K562 (cell line): ENCODE measurements around the gene HRC. TPM values are rescaled to one million over a fixed set of nuclear protein-coding genes. Genes with fewer than 3 reads are reported as not detected.

Experiments used
- ATAC-seq: fragments of 200-7000 bp; cut with Tn5 transposase; 3 replicates; pipeline ENCODE4 v1.9.1; 2020; ENCODE audit warnings: moderate library complexity
- BruUV-seq: library from RNA; stranded (reverse); fragments of 400-500 nt; replicated peaks from 2 replicates; lab custom pipeline; 2021; lab: Mats Ljungman, UMichigan
- CTCF ChIA-PET: fragments of 300-600 bp; formaldehyde crosslinking; extraction: SDS; loops from one replicate; lab custom pipeline; 2021; ENCODE audit warnings: low intra/inter-chr PET ratio; lab: Yijun Ruan, JAX
- POLR2A ChIA-PET: fragments of 300-600, 350-650 bp; sonication (Branson Sonifier 250); formaldehyde crosslinking; extraction: SDS; loops from one replicate; lab custom pipeline; 2021; ENCODE audit warnings: antibody characterized with exemption, inconsistent platforms; lab: Yijun Ruan, JAX
- DNase-seq, 4 experiments: peaks; one replicate each; pipeline versions ENCODE4 v3.0.0 to v3.0.0-alpha.2; 2011 to 2018; ENCODE audit warnings: low spot score in 3 of 4, mixed read lengths in 3 of 4; ENCODE audit errors: extremely low read depth in 1 of 4
- FAIRE-seq: peaks from 2 replicates; lab custom pipeline; 2011; peaks lifted over from hg19 to GRCh38; lab: Jason Lieb, UNC
- H2AFZ ChIP-seq: 2 replicates; pipeline ENCODE4 v1.6.0; 2011; ENCODE audit warnings: low read depth, low read length, control low read depth, inconsistent platforms
- H3K27ac ChIP-seq: fragments of 200-600 bp; 3 replicates; pipeline ENCODE4 v1.8.0; 2011; ENCODE audit warnings: low read depth, mild to moderate bottlenecking, control low read depth, inconsistent platforms, low read length, moderate library complexity, mixed read lengths; ENCODE audit errors: extremely low read depth
- H3K27me3 ChIP-seq, 2 experiments: fragments of 300-600 bp in 1 of 2; 2 replicates in 1 of 2; 3 replicates in 1 of 2; pipeline versions ENCODE4 v1.6.0 to v1.8.0; 2011; ENCODE audit warnings: inconsistent platforms in 2 of 2, low read length in 2 of 2, mild to moderate bottlenecking in 1 of 2, mixed read lengths in 1 of 2, moderate library complexity in 1 of 2; ENCODE audit not compliant: control insufficient read depth in 2 of 2, insufficient read depth in 2 of 2
- H3K36me3 ChIP-seq: fragments of 300-600 bp; 3 replicates; pipeline ENCODE4 v1.8.0; 2011; ENCODE audit warnings: mild to moderate bottlenecking, low read length, inconsistent platforms; ENCODE audit not compliant: control insufficient read depth, insufficient read depth
- H3K4me1 ChIP-seq, 2 experiments: fragments of 200-600 bp in 1 of 2; replicated peaks in 1 of 2; 2 replicates in 1 of 2; 3 replicates in 1 of 2; pipeline versions ENCODE4 v1.5.1 to v1.8.0; 2011; ENCODE audit warnings: inconsistent platforms in 2 of 2, low read length in 2 of 2, mild to moderate bottlenecking in 1 of 2, mixed read lengths in 1 of 2, moderate library complexity in 1 of 2; ENCODE audit not compliant: control insufficient read depth in 2 of 2, insufficient read depth in 2 of 2
- H3K4me2 ChIP-seq: 2 replicates; pipeline ENCODE4 v1.6.1; 2011; ENCODE audit warnings: low read length, control low read depth, inconsistent platforms, mixed read lengths; ENCODE audit not compliant: insufficient read depth
- H3K4me3 ChIP-seq: fragments of 200-600 bp; sonication (generic), shearing (Covaris generic); 2 replicates; pipeline ENCODE4 v1.5.1; 2016; ENCODE audit warnings: control low read depth, inconsistent platforms
- H3K79me2 ChIP-seq: fragments of 200-600 bp; 3 replicates; pipeline ENCODE4 v1.8.0; 2011; ENCODE audit warnings: low read length, inconsistent platforms; ENCODE audit not compliant: control insufficient read depth, insufficient read depth
- H3K9ac ChIP-seq, 2 experiments: 2 replicates each; pipeline versions ENCODE4 v1.6.0 to v1.6.1; 2011; ENCODE audit warnings: low read depth in 2 of 2, low read length in 2 of 2, control low read depth in 1 of 2, inconsistent platforms in 1 of 2, mild to moderate bottlenecking in 1 of 2, mixed read lengths in 1 of 2; ENCODE audit not compliant: insufficient read depth in 1 of 2
- H3K9me1 ChIP-seq: one replicate; pipeline ENCODE4 v1.6.0; 2011; ENCODE audit warnings: inconsistent platforms, mild to moderate bottlenecking, low read length, moderate library complexity; ENCODE audit not compliant: control insufficient read depth, insufficient read depth
- H3K9me3 ChIP-seq: replicated peaks from 2 replicates; pipeline ENCODE4 v1.5.1; 2011; ENCODE audit warnings: low read depth, low read length, inconsistent platforms; ENCODE audit not compliant: control insufficient read depth, insufficient read depth
- H4K20me1 ChIP-seq: replicated peaks from 2 replicates; pipeline ENCODE4 v1.6.1; 2011; ENCODE audit warnings: low read length, inconsistent platforms, mixed read lengths; ENCODE audit not compliant: control insufficient read depth, insufficient read depth
- HDAC3 ChIP-seq: fragments of 450-650 bp; IDR thresholded peaks from 2 replicates; pipeline ENCODE4 v1.6.1; 2018; ENCODE audit warnings: borderline replicate concordance, mild to moderate bottlenecking, moderate library complexity; ENCODE audit not compliant: partially characterized antibody
- NCOA4 ChIP-seq: fragments of 450-650 bp; IDR thresholded peaks from 2 replicates; pipeline ENCODE4 v1.6.1; 2018; ENCODE audit warnings: mild to moderate bottlenecking; ENCODE audit not compliant: partially characterized antibody
- SMAD1 ChIP-seq: fragments of 150-350 bp; IDR thresholded peaks from 2 replicates; pipeline ENCODE4 v1.6.1; 2014; ENCODE audit warnings: low read length, low read depth; ENCODE audit not compliant: partially characterized antibody
- ZBTB9 ChIP-seq: fragments of 450-650 bp; formaldehyde crosslinking; IDR thresholded peaks from 2 replicates; pipeline ENCODE4 v1.4.0; 2020; ENCODE audit warnings: mild to moderate bottlenecking, moderate library complexity
- ZNF764 ChIP-seq: fragments of 250-450 bp; sonication (Bioruptor Pico); IDR thresholded peaks from 2 replicates; pipeline ENCODE4 v1.4.0; 2020; ENCODE audit warnings: low read depth, mild to moderate bottlenecking, moderate library complexity
- WGBS: fragments of 100-300 bp; shearing (Covaris generic); methylation state at CpG from one replicate; pipeline ENCODE4 v1.1.6; 2016; ENCODE audit warnings: low coverage, mixed read lengths; ENCODE audit not compliant: insufficient coverage; ENCODE audit errors: missing lambda C conversion rate; 5-methylcytosine and 5-hydroxymethylcytosine counted together
- in situ Hi-C: fragments of 300-500 bp; cut with MboI; formaldehyde crosslinking; loops from 4 replicates; pipeline ENCODE4 v1.15.0; 2018; ENCODE audit warnings: inconsistent platforms, mixed read lengths
- intact Hi-C: fragments of 100-400 bp; cut with micrococcal nuclease; formaldehyde crosslinking; loops from 2 replicates; pipeline ENCODE4 v1.14.2; 2022
- polyA plus RNA-seq, 8 experiments: library from polyadenylated mRNA; depleted of rRNA in 4 of 8; stranded (reverse) in 5 of 8; unstranded in 3 of 8; fragments of >200 nt; fragmentation: Nextera tagmentation in 2 of 8; fragmentation: Illumina TruSeq in 1 of 8; extraction: Ambion mirVana in 2 of 8; extraction: Trizol in 1 of 8; gene quantifications; 2 replicates each; pipeline versions ENCODE4 v1.2.1 to v1.2.3, GENCODE V29; 2011 to 2014; ENCODE audit warnings: inconsistent platforms in 1 of 8, missing spikeins in 1 of 8
- total RNA-seq, 7 experiments: library from RNA; depleted of rRNA in 6 of 7; stranded (reverse); fragments of >200 nt in 6 of 7; fragmentation: Illumina TruSeq in 2 of 7; extraction: Trizol in 2 of 7; gene quantifications; 2 replicates each; pipeline versions ENCODE4 v1.2.1 to v1.2.3, GENCODE V29; 2011 to 2021; ENCODE audit warnings: low replicate concordance in 1 of 7
- TF ChIP-seq, protein P1 (sequence below): fragments of 150-350 bp; conservative IDR thresholded peaks from 2 replicates; pipeline ENCODE4 v1.6.1; 2014; ENCODE audit warnings: low read length
- TF ChIP-seq, protein P2 (sequence below): fragments of 450-650 bp; IDR thresholded peaks from 2 replicates; pipeline ENCODE4 v1.6.1; 2014; ENCODE audit warnings: low read depth, mild to moderate bottlenecking, moderate library complexity, borderline replicate concordance

The HRC gene
- total and polyA plus RNA-seq, 9 of the 15 experiments (the other 6 are each of a cell fraction or from before 2014, with no cell fraction given): 0.66 to 18.7 (median 13.1) TPM

DNA sequence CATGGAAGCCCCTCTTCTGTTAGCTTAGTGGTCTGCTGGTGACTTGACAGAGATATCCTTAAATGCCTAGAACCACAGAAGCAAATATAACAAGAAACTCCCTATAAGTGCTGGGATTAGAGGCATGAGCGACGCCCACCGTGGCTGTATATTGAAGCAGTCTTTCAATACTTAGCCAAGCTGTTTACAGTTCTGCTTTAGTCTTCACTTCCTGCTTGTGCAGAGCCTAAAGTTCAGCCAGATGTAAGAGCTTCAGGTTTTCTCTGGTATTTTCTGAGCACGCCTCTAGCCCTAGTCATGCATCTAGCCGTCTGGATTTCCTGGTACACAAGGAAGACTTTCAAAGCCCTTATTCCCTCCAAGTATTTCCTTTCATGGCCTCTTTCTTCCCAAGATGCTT lies 30.9 kb upstream of the HRC start:
- Histone ChIP-seq H3K9me1 (no peaks in the 10 kb centered on the region), H3K36me3 (peaks cover 55% of the 10 kb centered on the region), H3K9me3 (peaks cover 12% of the 10 kb centered on the region), H3K27me3 (no peaks in the 10 kb centered on the region), H3K4me3 (no peak overlapping the region), H3K9ac (no peak overlapping the region), H2AFZ (no peak overlapping the region), H3K79me2 (no peaks in the 10 kb centered on the region), H3K27ac (no peak overlapping the region), H4K20me1 (no peaks in the 10 kb centered on the region)
- FAIRE-seq (no peak), DNase-seq (no peak), ATAC-seq (no peak)
- in situ Hi-C loops (no loop called here), intact Hi-C loops (no loop called here)
- ChIA-PET CTCF (no interaction called here), POLR2A (interaction anchor here (1.8 kb wide), 1 partner anchor 11 kb away, joined by 4 read pairs; no protein-coding TSS in a partner anchor)
- 79% methylated on average over 5 of the region's 5 CpGs for WGBS
- no TSS peak for BruUV-seq
- TF ChIP-seq ZNF764 (no peak), NCOA4 (no peak), ZBTB9 (CRISPR knock-in tag) (no peak), SMAD1 (no peak), HDAC3 (no peak)
- TF ChIP-seq, protein P1, sequence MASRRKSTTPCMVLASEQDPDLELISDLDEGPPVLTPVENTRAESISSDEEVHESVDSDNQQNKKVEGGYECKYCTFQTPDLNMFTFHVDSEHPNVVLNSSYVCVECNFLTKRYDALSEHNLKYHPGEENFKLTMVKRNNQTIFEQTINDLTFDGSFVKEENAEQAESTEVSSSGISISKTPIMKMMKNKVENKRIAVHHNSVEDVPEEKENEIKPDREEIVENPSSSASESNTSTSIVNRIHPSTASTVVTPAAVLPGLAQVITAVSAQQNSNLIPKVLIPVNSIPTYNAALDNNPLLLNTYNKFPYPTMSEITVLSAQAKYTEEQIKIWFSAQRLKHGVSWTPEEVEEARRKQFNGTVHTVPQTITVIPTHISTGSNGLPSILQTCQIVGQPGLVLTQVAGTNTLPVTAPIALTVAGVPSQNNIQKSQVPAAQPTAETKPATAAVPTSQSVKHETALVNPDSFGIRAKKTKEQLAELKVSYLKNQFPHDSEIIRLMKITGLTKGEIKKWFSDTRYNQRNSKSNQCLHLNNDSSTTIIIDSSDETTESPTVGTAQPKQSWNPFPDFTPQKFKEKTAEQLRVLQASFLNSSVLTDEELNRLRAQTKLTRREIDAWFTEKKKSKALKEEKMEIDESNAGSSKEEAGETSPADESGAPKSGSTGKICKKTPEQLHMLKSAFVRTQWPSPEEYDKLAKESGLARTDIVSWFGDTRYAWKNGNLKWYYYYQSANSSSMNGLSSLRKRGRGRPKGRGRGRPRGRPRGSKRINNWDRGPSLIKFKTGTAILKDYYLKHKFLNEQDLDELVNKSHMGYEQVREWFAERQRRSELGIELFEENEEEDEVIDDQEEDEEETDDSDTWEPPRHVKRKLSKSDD: no peak
- TF ChIP-seq, protein P2, sequence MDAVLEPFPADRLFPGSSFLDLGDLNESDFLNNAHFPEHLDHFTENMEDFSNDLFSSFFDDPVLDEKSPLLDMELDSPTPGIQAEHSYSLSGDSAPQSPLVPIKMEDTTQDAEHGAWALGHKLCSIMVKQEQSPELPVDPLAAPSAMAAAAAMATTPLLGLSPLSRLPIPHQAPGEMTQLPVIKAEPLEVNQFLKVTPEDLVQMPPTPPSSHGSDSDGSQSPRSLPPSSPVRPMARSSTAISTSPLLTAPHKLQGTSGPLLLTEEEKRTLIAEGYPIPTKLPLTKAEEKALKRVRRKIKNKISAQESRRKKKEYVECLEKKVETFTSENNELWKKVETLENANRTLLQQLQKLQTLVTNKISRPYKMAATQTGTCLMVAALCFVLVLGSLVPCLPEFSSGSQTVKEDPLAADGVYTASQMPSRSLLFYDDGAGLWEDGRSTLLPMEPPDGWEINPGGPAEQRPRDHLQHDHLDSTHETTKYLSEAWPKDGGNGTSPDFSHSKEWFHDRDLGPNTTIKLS: no peak
- TF ChIP-seq, all 486 proteins: peak for 0
- no peak overlapping the region for H3K4me2 ChIP-seq
- H3K4me1 ChIP-seq: no peaks in the 10 kb centered on the region
